GM19395 (cell line): Measurements from ENCODE around the gene ACVR2B.
A peak's percentile ranks its signal among the peaks of the same experiment; 100 is the strongest.

ENCODE experiments used
- ATAC-seq: cut with Tn5 transposase; IDR thresholded peaks from one replicate; pipeline ENCODE4 v1.9.1; 2021; ENCODE audit warnings: mild to moderate bottlenecking, moderate library complexity; ENCODE audit not compliant: unreplicated experiment

The ACVR2B gene

DNA sequence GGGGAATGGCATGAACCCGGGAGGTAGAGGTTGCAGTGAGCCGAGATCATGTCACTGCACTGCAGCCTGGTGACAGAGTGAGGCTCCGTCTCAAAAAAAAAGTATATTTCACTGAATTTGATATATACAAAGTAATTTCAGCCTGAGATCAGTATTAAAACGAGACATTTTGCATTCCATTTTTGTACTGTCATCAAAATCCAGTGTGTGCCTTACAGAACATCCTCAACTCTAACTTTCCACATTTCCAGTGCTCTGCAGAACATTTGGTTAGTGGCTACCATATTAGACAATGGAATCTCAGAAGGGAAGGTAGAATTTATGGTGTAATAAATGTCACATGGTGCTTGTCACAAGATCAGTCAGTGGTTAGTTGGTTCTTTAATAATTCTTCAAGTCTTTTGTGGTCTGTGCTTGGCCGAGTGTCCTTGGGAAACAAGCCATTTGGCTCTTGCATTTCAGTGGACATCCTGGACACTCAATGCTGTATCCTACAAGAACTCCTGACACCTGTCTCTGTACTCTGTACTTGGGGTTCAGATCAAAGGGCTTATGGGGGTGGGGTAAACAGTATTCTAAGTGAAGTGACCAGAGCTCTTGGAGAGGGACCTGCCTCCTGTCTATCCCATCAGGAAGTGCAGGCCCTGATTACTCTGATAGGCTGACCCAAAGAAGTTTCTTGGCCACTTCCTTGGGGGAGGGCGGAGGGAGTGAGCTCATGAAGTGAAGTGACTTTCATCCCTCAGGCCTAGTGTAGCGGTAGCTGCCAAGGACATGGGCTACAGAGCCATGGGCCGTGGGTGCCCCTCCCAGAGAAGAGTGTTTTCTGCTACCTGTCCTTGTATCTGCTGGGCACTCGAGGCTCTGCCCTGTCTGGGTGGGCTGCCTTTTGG, 3.7 kb downstream of the ACVR2B start:
- no peak for ATAC-seq

DNA sequence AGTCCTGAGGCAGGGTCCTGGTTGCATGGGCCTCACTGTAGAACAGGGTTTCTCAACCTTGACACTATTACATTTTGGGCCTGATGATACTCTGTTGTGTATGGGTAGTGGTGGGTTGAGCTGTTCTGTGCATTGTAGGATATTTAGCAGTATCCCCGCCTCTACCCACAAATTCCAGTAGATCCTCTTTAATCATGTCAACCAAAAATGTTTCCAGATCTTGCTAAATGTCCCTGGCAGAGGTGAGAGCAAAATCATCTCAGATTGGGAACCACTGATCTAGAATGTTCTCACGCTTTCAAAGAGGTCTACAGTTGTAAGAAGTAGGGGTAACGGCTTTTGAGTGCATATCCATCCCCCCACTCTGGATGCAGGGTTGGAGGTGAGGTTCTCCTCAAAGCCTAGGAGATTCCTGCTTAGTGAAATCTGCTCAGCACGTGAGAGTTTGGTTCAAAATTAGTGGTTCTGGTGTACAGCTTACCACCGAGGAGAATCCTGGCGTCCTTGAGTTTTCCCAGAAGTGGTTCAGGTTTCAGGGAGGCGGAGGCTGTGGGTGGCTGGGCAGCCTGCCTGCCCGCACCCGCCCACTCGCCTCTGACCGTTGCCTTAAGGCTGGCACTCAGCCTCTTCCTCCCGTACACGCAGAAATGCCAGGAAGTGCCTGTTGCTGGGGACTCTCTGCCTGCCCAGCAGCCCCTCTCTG, 5.3 kb downstream of the ACVR2B start:
- ATAC-seq: no peak

DNA sequence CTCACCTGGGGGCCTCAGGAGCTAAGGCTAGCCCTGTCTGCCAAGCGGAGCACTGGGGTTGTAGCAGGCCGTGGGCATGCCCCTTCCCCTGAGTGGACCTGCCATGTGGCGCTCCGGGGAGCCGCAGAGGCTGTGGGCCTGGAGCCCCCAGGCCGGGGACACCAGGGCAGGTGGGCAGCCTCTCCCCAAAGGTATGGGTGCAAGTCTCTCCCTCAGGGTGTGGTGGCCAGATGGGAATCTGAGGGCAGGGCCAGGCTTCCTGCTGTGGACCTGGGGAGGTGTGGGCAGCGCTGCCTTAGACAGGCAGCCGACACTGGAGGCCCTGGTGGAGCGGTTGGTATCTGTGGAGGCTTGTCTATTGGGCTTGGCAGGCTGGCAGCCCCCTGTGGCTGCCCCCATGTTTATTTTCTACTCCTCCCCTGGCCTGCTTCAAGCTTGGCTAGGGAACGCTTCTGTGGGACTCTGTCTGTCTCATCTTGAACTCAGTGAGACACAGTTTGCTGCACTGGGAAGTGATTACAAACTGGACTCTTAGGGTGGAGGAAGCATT, 5.9 kb downstream of the ACVR2B start:
- ATAC-seq: no peak

DNA sequence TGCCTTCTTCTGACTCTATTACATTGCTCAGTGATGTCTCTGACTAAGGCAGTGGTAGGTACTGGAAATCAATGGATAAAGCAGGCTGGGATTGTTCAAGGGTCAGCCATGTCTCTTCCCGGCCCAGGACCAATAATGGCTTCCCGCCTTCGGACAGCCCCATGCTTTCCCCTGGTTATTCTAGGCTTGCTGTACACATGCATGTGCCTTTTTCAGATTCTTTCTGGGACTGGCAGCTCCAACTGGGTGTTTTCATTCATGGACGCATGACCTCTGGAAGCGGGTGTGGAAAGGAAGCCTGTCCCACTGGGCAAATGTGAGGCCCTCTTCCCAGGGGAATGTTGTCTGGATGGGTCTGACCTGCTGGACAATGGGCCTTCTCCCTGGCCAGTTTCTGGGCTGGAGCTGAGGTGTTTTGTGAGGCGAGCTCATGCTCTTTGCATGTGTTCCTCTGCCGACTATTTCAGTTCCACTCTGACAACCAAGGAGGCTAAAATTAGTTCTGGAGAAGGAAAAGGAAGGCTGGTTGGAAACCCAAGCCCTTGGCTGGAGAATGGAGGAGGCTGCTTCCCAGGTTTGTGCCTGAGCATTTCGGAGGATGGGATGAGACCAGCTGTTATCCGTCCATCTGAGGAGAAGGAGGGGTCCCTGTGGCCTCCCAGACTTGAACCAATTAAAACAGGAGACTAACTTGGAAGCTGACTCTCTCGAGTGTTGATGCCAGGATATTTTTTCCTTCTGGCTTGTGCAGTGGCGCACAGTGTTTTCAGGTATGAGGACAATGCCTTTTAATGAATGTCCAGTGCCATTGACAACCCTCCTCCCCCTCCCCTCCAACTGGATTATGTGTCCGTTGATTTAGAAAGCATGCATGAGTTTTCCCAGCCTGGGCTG, 6.9 kb downstream of the ACVR2B start:
- no peak for ATAC-seq

DNA sequence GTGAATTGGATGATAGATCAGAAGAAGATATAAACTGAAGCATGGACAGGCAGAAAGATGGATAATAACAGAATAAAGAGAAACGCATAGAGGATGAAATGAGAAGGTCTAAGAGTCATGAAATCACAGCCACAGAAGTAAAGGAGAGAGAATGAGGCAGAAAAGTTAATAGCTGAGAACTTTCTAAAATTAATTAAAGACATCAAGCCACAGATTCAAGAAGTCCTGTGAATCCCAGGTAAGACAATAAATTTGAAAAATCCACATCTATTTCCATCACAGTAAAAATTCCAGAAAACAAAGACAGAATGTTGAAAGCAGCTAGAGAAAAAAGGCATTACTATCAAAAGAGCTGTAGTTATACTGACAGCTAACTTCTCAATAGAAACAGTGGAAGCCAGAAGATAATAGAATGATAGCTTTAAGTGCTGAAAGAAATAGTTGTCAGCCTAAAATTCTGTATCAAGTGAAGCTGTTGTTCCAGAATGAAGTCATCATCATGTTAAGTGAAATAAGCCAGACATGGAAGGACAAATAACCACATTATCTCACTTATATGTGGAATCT, 12.0 kb downstream of the ACVR2B start:
- ATAC-seq: no peak

DNA sequence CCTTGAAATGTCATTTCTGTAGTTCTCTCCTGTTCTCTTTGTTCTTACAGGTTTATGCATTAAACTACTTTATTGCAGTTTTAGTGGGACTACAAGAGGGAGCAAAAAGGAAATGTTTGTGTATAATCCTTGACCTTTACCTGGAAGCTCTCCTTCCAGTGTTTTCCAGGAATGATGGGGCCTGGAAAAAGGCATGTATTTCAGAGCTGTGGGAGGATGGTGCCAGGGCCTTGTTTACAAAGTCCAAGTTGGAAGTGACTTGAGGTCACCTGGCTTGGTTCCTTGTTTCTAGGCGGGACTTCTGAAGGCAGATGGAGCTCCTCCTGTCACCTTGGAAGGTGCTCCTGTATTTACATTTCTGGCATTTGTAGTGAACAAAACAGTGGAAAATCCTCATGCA, 15.1 kb downstream of the ACVR2B start:
- no peak for ATAC-seq

DNA sequence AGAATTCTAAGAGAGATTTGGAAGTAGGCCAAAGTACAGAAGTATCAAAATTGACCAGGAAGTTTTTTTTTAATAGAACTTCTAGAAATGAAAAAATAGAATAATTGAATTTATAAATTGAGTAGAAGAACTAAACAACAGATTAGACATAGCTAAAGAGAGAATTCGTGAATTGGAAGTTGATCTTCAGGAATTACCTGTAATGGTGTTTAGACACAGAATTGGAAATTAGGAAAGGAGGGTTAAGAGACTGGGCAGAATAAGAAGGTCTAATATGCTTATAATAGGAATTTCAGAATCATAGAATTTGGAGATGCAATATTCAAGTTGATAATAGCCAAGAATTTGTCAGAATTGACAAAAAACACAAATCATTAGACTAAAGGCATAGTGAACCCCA, 16.2 kb downstream of the ACVR2B start:
- ATAC-seq: no peak

DNA sequence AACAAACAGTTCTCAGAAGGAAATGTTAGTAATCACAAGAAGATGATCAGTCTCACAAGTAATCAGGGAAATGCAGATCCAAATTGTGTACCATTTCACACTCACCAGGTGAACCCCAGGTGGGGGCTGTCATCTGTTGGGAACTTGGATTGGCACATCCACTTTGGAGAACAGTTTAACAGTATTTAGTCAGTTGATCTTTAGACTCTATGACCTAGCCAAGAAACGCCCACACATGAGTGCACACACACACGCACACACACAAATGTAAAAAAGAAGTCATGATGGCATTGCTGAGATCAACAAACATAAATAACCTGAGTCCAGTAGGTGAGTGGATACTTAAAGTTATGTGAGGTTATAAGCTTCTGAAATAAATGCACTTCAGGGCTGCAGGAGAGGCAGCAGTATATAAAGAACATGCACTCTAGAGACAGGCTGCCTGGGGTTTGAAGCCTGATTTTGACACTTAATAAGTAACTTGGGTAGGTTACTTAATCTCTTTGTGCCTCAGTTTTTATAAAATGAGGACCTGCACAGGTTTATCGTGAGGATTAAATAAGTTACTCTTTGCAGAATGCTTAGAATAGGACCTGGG, 17.7 kb downstream of the ACVR2B start:
- ATAC-seq: no peak

DNA sequence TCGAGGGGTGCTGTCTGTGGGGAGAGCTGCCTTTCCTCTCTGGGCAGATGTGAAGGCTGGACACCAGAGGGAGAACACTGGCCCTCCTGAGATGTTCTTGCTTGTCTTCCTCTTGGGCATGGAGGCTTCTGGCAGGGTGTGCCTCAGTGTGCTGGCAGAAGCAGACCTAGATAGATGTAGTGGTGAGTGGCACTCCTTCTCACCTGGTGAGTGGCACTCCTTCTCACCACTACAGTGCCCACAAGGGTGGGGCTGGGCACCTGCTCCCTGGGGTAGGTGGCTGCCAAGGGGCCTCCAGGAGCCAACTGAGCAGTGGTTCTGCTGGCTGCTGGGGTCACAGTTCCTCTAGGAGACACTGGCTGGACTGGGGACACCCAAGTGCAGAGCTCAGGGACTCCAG, 18.7 kb downstream of the ACVR2B start:
- ATAC-seq: no peak

DNA sequence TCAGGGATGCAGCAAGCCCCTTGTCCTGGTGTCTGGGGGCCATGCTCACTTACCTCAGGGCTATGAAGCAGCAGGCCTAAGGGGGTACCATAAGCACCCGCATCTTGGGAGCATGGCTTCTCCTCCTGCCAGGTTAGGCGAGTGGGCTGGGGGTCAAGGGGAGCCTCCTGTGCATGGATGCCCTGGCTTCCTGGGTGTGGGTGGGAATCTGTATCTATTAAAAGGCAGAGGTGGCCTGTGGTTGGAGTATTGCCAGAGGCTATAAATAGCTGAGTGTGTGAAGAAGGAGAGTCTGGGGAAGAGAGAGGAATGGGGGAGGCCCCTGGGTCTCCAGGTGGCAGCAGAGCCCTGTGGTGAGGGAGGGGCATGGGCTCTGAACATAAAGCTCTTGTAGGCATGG, 19.5 kb downstream of the ACVR2B start:
- ATAC-seq: no peak

DNA sequence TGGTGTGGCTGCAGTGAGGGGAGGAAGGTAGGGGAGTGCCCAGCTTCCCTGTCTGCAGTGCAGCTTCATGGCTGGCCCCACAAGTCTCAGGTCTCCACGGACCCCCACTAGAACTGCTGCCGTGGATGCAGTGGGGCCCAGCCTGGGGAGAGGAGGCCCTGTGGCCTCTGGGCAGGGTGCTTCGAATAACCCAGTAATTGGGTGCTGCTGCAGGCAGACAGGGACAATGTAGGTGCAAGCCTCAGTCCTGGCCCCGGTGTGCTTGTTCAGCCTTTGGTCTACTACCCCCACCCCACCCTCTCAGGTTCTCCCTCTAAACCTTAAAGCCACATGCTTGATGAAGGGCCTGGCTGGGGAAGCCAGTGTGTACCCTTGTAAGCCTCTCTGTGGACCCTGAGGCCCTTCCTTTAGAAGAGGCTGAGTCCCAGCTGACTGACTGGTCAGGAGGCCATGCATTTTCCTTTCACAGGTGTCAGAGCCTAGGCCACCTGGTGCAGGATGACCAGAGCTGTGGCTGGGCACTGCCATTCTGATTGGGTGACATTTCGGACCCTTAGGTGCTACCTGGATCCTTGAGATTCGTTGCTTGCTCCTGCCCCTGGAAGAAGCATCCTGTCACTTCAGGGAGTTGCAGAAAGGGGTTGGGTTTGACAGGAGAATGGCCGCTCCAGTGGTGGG, 21.4 kb downstream of the ACVR2B start:
- no peak for ATAC-seq

DNA sequence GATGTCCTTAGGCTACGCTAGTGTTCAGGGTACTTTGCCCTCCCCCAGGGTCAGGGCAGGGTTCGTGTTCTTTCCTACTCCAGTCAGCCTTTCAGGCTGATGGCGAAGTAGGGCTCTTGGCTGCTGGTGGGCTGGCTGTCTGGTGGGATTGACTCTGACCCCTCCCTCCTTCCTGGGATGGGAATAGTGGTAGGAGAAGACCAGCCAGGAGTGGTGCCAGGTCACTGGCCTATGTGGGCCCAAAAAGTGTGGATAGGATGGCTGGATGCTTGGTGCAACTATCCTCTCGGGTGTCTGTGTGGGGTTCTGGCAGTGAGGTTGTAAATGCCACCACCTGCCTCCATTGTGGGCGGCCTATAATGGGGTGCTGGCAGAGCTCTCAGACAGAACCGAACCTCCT, 22.0 kb downstream of the ACVR2B start:
- ATAC-seq: no peak

DNA sequence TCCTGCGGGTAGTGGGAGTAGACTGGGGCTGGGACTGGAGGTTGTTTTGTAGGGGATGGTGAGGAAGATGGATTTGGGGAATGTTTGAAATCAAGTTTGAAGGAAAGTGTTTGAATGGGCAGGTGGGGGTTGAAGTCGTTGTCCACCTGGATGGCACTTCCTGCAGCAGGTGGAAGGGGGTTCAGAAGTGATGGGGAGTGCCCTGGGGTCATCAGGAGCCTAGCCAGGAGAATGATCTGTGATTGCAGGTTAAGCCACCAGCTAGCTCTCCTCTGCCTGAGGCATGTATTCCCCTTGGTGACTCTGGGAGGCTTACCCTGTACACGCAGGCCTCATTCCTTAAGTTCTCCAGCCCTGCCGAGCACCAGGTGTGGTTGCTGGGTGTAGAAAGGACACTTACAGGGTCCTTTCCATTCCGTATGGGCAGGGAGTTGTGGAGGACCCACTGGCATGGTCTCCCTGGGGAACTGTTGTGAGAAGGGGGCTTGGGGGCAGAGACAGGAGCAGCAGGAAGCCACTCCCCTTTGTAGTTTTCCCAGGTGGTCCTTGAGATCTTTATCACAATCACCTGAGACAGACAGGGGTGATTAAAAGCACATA, 22.6 kb downstream of the ACVR2B start:
- no peak for ATAC-seq

DNA sequence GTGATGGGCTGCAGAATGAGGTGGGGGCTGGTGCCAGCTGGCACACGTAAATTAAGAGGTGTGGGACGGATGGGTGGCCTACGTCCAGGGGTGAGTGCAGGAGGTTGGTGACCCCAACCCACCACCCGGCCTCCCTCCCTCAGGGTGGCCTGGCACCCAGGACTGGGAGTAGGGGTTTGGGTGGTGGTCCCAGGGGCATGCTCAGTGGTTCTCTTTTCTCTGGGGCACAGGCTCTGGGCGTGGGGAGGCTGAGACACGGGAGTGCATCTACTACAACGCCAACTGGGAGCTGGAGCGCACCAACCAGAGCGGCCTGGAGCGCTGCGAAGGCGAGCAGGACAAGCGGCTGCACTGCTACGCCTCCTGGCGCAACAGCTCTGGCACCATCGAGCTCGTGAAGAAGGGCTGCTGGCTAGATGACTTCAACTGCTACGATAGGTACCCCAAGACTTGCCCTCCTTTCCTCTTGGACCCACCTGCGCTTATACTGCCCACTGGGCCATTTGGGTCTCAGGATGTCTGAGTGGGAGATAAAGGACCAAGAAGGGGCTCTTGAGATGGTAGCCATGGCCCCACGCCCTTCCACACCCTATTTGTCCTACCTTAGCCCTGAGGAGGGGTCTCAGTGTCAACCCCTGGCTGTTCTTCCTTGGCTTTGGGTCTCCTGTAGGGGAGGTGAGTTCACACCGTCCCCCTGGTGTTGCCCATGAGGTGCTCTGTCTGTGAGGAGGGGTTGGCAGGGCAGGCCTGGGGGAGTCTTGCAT, 23.5 kb downstream of the ACVR2B start:
- ATAC-seq: no peak

DNA sequence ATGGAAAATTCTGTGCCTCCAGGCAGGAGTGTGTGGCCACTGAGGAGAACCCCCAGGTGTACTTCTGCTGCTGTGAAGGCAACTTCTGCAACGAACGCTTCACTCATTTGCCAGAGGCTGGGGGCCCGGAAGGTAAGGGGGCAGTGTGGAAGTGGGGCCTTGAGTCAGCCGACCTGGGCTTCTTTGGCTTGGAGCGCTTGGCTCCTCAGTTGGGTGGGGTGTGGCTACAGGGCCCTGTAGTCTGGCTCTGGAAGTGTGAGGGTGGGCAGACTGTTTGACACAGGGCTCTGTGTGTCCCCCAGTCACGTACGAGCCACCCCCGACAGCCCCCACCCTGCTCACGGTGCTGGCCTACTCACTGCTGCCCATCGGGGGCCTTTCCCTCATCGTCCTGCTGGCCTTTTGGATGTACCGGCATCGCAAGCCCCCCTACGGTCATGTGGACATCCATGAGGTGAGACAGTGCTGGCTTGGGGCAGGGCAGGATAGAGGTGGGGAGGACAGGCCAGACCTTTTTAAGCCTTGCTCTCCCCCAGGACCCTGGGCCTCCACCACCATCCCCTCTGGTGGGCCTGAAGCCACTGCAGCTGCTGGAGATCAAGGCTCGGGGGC, 24.3 kb downstream of the ACVR2B start:
- no peak for ATAC-seq

DNA sequence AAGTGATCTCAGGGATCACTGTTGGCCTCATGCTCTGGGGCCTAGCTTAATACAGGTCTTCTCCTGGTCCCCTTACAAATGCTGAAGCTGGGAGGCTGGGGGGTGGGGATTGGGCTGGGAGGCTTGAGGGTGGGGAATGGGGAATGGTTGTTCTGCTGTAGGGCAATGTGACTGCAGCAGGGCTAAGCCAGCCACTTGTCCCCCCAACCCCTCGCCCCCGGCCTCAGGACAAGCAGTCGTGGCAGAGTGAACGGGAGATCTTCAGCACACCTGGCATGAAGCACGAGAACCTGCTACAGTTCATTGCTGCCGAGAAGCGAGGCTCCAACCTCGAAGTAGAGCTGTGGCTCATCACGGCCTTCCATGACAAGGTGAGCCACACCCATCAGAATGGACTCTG, 25.2 kb downstream of the ACVR2B start:
- ATAC-seq: no peak

DNA sequence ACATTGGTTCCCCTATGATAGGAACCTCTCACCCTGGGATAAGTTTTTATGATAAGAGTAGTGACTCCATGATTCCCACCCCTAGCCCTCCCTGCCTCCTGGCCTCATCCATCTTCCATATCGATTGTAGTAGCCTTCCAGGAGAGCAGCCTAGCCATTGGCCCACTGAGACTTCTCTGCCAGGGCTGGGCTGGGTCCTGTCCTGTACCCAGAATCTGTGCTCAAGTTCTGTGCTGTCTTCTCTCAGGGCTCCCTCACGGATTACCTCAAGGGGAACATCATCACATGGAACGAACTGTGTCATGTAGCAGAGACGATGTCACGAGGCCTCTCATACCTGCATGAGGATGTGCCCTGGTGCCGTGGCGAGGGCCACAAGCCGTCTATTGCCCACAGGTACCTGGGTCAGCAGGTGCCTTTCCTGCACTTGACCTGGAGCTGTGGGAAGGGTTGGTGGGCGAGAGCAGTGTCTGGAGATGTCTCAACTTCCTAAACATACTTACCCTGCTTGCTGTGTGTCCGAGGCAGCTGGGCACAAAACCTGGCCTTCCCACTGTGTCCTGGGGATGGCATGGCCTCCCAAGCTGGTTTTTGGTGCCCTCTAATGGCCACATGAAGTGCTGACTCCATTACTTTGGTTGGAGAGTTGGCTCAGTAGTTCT, 25.9 kb downstream of the ACVR2B start:
- ATAC-seq: peak; percentile 69

DNA sequence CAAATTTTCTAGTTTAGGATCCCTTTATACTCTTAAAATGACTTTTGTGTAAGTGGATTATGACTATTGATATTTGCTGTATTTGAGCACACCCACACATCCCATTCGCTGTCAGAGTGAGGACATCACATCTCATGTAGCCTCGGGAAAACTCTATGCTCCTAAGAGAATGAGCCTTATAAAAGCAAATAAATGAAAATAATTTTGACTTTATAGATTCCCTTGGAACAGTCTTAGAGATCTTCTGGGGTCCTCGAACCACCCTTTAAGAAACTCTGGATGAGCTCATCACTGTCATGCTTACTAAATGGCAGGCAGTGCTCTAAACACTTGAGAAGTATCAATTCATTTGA, 26.4 kb downstream of the ACVR2B start:
- no peak for ATAC-seq
